Mucosa of stomach (tissue), 1 donor: Measurements from ENCODE around the gene YWHAG.
"Not testable (repeated sequence)": the region's sequence is repeated elsewhere in the genome, so short reads cannot be mapped to it uniquely, and the experiment has no call there.

ENCODE experiments used
- H3K27me3 ChIP-seq: one replicate; pipeline ENCODE4 v1.7.0; 2013; ENCODE audit warnings: mild to moderate bottlenecking, low read length; ENCODE audit not compliant: control insufficient read depth, insufficient read depth
- H3K36me3 ChIP-seq: one replicate; pipeline ENCODE4 v1.7.0; 2013; ENCODE audit warnings: low read length; ENCODE audit not compliant: control insufficient read depth, insufficient read depth
- H3K4me1 ChIP-seq: one replicate; pipeline ENCODE4 v1.7.0; 2013; ENCODE audit warnings: mild to moderate bottlenecking, low read length; ENCODE audit not compliant: control insufficient read depth, insufficient read depth
- H3K4me3 ChIP-seq: one replicate; pipeline ENCODE4 v1.7.0; 2013; ENCODE audit warnings: low read length
- H3K9ac ChIP-seq: one replicate; pipeline ENCODE4 v1.7.0; 2013; ENCODE audit warnings: mild to moderate bottlenecking, low read length, moderate library complexity
- H3K9me3 ChIP-seq: one replicate; pipeline ENCODE4 v1.7.0; 2013; ENCODE audit warnings: mild to moderate bottlenecking, low read length, moderate library complexity; ENCODE audit not compliant: control insufficient read depth
- donor health status: Pancreatic carcinoma.

Gene YWHAG

GRCh38 chr7:76393116-76394031 is 34.6 kb upstream of the YWHAG start:
- Histone ChIP-seq H3K4me1 (peaks cover 22% of the 10 kb centered on the region), H3K9ac (peak overlapping the region; percentile 76), H3K4me3 (peak overlapping the region; percentile 49), H3K36me3 (no peaks in the 10 kb centered on the region), H3K9me3 (no peaks in the 10 kb centered on the region), H3K27me3 (no peaks in the 10 kb centered on the region)

- Histone ChIP-seq H3K9me3 (no peaks in the 10 kb centered on the region), H3K36me3 (no peaks in the 10 kb centered on the region), H3K27me3 (no peaks in the 10 kb centered on the region), H3K4me1 (peaks cover 19% of the 10 kb centered on the region), H3K9ac (peak overlapping the region; percentile 63), H3K4me3 (no peak overlapping the region)
Measured at GRCh38 chr7:76392531-76393115, 33.8 kb upstream of the YWHAG start.

DNA sequence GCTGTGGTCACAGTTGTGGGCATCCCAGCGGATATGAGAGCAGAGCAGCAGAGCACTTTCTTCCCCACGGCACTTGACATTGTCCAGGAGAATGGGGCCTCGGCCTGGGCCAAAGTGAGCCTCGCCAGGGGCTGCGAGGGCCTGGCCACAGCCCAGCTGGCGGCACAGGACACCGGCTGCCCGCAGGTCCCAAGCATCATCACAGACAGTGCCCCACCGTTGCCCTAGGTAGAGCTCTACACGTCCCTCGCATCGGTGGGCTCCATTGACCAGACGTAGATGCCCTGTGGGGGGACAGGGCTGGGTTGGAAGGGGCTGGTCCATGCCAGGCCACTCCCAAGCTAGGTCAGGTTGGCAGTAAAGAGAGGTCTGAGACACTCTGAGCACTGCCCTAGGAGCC is 31.3 kb upstream of the YWHAG start:
- no peak overlapping the region for H3K9ac ChIP-seq
- H3K4me3 ChIP-seq = no peak overlapping the region
- no peaks in the 10 kb centered on the region for H3K9me3 ChIP-seq
- no peaks in the 10 kb centered on the region for H3K36me3 ChIP-seq
- no peaks in the 10 kb centered on the region for H3K27me3 ChIP-seq
- peaks cover 6% of the 10 kb centered on the region for H3K4me1 ChIP-seq

DNA sequence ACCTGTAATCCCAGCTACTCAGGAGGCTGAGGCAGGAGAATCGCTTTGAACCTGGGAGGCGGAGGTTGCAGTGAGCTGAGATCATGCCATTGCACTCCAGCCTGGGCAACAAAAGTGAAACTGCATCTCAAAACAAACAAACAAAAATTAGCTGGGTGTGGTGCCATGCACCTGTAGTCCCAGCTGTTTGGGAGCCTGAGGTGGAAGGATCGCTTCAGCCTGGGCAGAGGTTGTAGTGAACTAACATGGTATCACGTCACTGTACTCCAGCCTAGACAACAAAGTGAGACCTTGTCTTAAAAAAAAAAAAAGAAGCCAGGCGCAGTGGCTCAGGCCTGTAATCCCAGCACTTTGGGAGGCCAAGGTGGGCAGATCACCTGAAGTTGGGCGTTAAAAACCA is 29.0 kb upstream of the YWHAG start:
- H3K4me3 ChIP-seq, H3K9ac ChIP-seq, H3K36me3 ChIP-seq, H3K27me3 ChIP-seq, H3K4me1 ChIP-seq, H3K9me3 ChIP-seq: not testable (repeated sequence)

DNA sequence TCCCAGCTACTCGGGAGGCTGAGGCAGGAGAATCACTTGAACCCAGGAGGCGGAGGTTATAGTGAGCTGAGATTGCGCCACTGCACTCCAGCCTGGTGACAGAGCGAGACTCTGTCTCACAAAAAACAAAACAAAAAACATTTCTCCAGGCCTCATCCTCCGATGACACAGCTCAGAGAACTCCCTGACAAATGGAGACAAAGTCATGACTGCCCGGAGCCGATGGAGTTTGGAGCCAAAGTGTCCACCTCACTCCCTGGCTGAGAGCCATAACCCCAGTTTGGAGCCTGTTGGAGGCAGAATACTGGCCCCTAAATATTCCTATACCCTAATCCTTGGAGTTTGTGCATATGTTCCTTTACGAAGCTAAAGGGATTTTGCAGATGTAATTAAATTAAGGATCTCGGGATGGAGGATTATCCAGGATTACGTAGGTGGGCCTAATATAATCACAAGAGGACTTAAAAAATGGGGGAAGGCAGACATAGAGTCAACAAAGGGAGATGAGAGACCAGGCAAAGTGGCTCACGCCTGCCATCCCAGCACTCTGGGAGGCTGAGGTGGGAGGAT is 28.0 kb upstream of the YWHAG start:
- no peaks in the 10 kb centered on the region for H3K4me1 ChIP-seq
- H3K4me3 ChIP-seq = no peak overlapping the region
- H3K36me3 ChIP-seq = no peaks in the 10 kb centered on the region
- no peak overlapping the region for H3K9ac ChIP-seq
- no peaks in the 10 kb centered on the region for H3K9me3 ChIP-seq
- H3K27me3 ChIP-seq = no peaks in the 10 kb centered on the region

- H3K4me1 ChIP-seq = peaks cover 12% of the 10 kb centered on the region
- no peaks in the 10 kb centered on the region for H3K9me3 ChIP-seq
- no peak overlapping the region for H3K9ac ChIP-seq
- no peak overlapping the region for H3K4me3 ChIP-seq
- no peaks in the 10 kb centered on the region for H3K36me3 ChIP-seq
- no peaks in the 10 kb centered on the region for H3K27me3 ChIP-seq
Measured at GRCh38 chr7:76383089-76383944, 24.5 kb upstream of the YWHAG start.

DNA sequence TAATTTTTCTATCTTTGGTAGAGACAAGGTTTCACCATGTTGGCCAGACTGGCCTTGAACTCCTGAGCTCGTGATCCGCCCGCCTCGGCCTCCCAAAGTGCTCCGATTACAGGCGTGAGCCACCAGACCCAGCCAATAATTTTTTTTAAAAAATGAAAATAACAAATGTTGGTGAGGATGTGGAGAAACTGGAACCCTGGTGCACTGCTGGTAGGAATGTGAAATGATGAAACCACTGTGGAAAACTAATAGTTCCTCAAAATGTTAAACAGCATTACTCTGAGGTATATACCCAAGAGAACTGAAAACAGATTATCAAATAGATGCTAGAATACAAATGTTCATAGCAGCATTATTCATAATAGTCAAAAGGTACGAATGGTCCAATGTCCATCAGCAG is 23.0 kb upstream of the YWHAG start:
- Histone ChIP-seq H3K9ac (no peak overlapping the region), H3K27me3 (no peaks in the 10 kb centered on the region), H3K4me3 (no peak overlapping the region), H3K9me3 (no peaks in the 10 kb centered on the region), H3K4me1 (peaks cover 12% of the 10 kb centered on the region), H3K36me3 (no peaks in the 10 kb centered on the region)

DNA sequence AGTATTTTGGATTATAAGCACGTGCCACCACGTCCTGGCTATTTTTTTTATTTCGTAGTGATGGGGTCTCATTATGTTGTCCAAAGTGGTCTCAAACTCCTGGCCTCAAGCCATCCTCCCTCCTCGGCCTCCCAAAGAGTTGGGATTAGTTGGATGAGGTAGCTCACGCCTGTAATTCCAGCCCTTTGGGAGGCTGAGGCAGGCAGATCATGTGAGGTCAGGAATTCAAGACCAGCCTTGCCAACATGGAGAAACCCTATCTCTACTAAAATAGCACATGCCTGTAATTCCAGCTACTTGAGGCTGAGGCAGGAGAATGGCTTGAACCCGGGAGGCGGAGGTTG is 21.8 kb upstream of the YWHAG start:
- peak overlapping the region; percentile 18 for H3K4me3 ChIP-seq
- H3K9ac ChIP-seq = peak overlapping the region; percentile 63

DNA sequence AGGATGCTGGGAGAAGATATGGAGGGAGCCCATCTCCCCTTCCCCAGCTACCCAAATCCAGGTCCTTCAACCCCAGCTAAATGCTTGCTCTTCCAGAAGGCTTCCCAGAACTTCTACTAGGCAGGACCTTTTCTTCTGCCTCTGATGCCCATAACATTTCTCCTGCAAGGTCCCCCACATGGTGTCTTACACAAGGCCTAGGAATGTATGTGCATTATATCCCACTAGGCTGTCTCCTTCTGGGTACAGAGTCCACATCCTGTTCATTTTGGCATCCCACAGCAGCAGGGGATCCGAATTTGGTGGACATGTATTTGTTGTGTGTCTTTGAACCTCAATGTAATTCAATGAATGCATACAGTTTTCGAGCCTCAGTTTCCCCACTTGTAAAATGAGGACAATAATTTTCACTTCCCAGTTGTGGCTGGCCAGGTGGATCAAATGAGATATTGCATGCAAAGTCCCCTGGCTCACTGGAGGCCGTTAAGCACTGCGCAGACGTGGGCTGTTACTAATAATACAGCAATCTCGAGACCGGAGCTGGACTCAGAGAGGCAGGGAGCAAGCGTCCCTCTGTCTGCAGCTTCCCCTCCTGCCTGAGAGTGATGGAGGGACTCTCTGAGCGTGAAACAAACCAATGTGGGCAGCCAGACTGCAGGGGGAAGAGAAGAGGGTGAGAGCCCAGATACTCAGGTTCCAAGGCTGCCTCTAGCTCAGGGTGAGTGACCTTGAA is 18.6 kb upstream of the YWHAG start:
- Histone ChIP-seq H3K27me3 (no peaks in the 10 kb centered on the region), H3K4me3 (no peak overlapping the region), H3K9ac (no peak overlapping the region), H3K4me1 (peaks cover 20% of the 10 kb centered on the region), H3K36me3 (no peaks in the 10 kb centered on the region), H3K9me3 (no peaks in the 10 kb centered on the region)

More for the DNA sequence above, 21.8 kb upstream of the YWHAG start:
- Histone ChIP-seq H3K27me3 (no peaks in the 10 kb centered on the region), H3K36me3 (no peaks in the 10 kb centered on the region), H3K4me1 (peaks cover 12% of the 10 kb centered on the region), H3K9me3 (no peaks in the 10 kb centered on the region)

- H3K9ac ChIP-seq = no peak overlapping the region
- H3K9me3 ChIP-seq = no peaks in the 10 kb centered on the region
- H3K4me1 ChIP-seq = peaks cover 15% of the 10 kb centered on the region
- H3K27me3 ChIP-seq = no peaks in the 10 kb centered on the region
- H3K36me3 ChIP-seq = no peaks in the 10 kb centered on the region
- H3K4me3 ChIP-seq = no peak overlapping the region
Measured at GRCh38 chr7:76375251-76375650, 16.5 kb upstream of the YWHAG start.

DNA sequence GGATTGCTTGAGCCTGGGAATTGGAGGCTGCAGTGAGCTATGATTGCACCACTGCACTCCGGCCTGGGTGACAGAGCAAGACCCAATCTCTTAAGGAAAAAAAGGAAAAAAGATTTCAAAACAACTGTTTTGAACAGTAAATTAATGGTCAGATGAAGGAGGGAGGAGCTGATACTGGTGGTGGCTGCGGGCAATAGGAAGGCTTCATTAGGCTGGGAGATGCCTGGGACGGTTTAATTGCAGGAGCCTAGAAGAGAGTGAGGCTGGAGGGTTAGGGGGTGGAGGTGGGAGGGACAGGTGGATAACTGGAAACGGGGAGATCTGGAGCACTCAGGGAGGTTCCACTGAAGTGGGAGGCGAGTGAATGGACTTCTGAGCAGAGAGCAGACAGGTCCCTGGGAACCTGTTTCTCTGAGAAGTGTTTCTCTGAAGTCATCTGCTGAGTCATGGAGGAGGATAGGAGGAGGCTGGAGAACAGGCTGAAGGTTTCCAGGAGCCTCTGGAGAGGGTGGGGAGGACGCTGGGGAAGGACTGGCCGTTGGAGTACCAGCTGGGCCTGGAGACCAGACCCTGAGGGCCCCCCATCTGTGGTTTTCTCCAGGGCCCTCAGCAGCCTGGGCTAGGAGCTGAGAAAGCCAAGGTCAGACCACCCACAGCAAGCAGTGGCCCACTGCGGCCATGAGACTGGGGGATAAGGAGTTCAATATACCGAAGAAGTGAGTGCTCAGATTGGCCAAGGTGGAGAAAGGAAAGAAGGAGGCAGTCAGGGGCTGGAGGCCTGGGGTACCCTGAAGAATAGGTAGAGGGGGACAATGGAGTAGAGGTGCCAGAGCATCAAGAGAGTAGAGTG is 14.4 kb upstream of the YWHAG start:
- Histone ChIP-seq H3K4me1 (peaks cover 8% of the 10 kb centered on the region), H3K4me3 (no peak overlapping the region), H3K9ac (no peak overlapping the region), H3K36me3 (no peaks in the 10 kb centered on the region), H3K9me3 (no peaks in the 10 kb centered on the region), H3K27me3 (peaks cover 2% of the 10 kb centered on the region)
